IMR-90 (cell line): ENCODE results near the gene LY6G6D. TPM values are rescaled to one million over a fixed set of nuclear protein-coding genes. Genes with fewer than 3 reads are reported as not detected.

ENCODE experiments used
- ATAC-seq: fragments of 200-7000 bp; cut with Tn5 transposase; 2 replicates; pipeline ENCODE4 v1.9.1; 2020; ENCODE audit warnings: low read depth, mild to moderate bottlenecking, moderate library complexity
- BruUV-seq: library from RNA; stranded (reverse); fragments of 400-500 nt; replicated peaks from 2 replicates; lab custom pipeline; 2021; lab: Mats Ljungman, UMichigan
- CTCF ChIA-PET: fragments of 300-600 bp; formaldehyde crosslinking; extraction: SDS; loops from one replicate; lab custom pipeline; 2021; ENCODE audit warnings: antibody characterized with exemption; lab: Yijun Ruan, JAX
- POLR2A ChIA-PET: fragments of 300-600 bp; sonication (Branson Sonifier 250); formaldehyde crosslinking; loops from one replicate; lab custom pipeline; 2022; ENCODE audit warnings: antibody characterized with exemption; ENCODE audit not compliant: unreplicated experiment; lab: Charles Lee
- DNase-seq: peaks from one replicate; pipeline ENCODE4 v3.0.0; 2013
- H2AFZ ChIP-seq: replicated peaks from 2 replicates; pipeline ENCODE3; 2013; ENCODE audit warnings: low read length, mild to moderate bottlenecking; ENCODE audit not compliant: poor library complexity
- H2AK5ac ChIP-seq: 2 replicates; pipeline ENCODE4 v1.6.1; 2013; ENCODE audit warnings: low read depth, low read length, inconsistent platforms
- H2AK9ac ChIP-seq: replicated peaks from 2 replicates; pipeline ENCODE3; 2013; ENCODE audit warnings: mild to moderate bottlenecking, low read depth, low read length, moderate library complexity; ENCODE audit not compliant: poor library complexity
- H2BK120ac ChIP-seq: 2 replicates; pipeline ENCODE4 v1.6.1; 2013; ENCODE audit warnings: low read depth, low read length, inconsistent platforms
- H2BK15ac ChIP-seq: 3 replicates; pipeline ENCODE4 v1.6.1; 2013; ENCODE audit warnings: low read depth, low read length, inconsistent platforms
- H2BK20ac ChIP-seq: 2 replicates; pipeline ENCODE4 v1.6.1; 2013; ENCODE audit warnings: low read depth, mild to moderate bottlenecking, inconsistent platforms, low read length, moderate library complexity
- H2BK5ac ChIP-seq: 2 replicates; pipeline ENCODE4 v1.6.1; 2013; ENCODE audit warnings: mild to moderate bottlenecking, low read depth, low read length, inconsistent platforms; ENCODE audit not compliant: poor library complexity, severe bottlenecking
- H3K14ac ChIP-seq: replicated peaks from 2 replicates; pipeline ENCODE4 v1.6.1; 2013; ENCODE audit warnings: low read depth, low read length, inconsistent platforms
- H3K18ac ChIP-seq: 2 replicates; pipeline ENCODE4 v1.6.1; 2013; ENCODE audit warnings: low read depth, low read length, control low read depth
- H3K23ac ChIP-seq: 2 replicates; pipeline ENCODE4 v1.6.1; 2013; ENCODE audit warnings: low read depth, low read length, inconsistent platforms
- H3K27ac ChIP-seq: 2 replicates; pipeline ENCODE4 v1.5.1; 2013; ENCODE audit warnings: mild to moderate bottlenecking, control low read depth, low read length; ENCODE audit not compliant: insufficient read depth
- H3K27me3 ChIP-seq: 2 replicates; pipeline ENCODE4 v1.6.1; 2013; ENCODE audit warnings: low read length; ENCODE audit not compliant: control insufficient read depth, insufficient read depth
- H3K36me3 ChIP-seq: 2 replicates; pipeline ENCODE4 v1.6.1; 2013; ENCODE audit warnings: low read length, mixed read lengths; ENCODE audit not compliant: control insufficient read depth, insufficient read depth
- H3K4ac ChIP-seq: 2 replicates; pipeline ENCODE4 v1.6.1; 2013; ENCODE audit warnings: low read depth, low read length, inconsistent platforms
- H3K4me1 ChIP-seq: 2 replicates; pipeline ENCODE4 v1.6.1; 2013; ENCODE audit warnings: low read length, mixed read lengths; ENCODE audit not compliant: control insufficient read depth, insufficient read depth
- H3K4me2 ChIP-seq: 2 replicates; pipeline ENCODE4 v1.6.1; 2013; ENCODE audit warnings: low read depth, mild to moderate bottlenecking, control low read depth, low read length, moderate library complexity
- H3K4me3 ChIP-seq: 2 replicates; pipeline ENCODE4 v1.5.1; 2013; ENCODE audit warnings: low read depth, mild to moderate bottlenecking, control low read depth, low read length, moderate library complexity; ENCODE audit not compliant: insufficient read depth
- H3K56ac ChIP-seq: 2 replicates; pipeline ENCODE4 v1.6.1; 2013; ENCODE audit warnings: low read length, inconsistent platforms; ENCODE audit not compliant: insufficient read depth; ENCODE audit errors: extremely low read depth
- H3K79me1 ChIP-seq, 2 experiments: 2 replicates each; pipeline ENCODE4 v1.6.1; 2013; ENCODE audit warnings: low read length in 2 of 2, inconsistent platforms in 1 of 2, low read depth in 1 of 2
- H3K9ac ChIP-seq: 2 replicates; pipeline ENCODE4 v1.6.1; 2013; ENCODE audit warnings: low read depth, low read length, control low read depth
- H3K9me1 ChIP-seq: 2 replicates; pipeline ENCODE4 v1.6.1; 2013; ENCODE audit warnings: low read length, inconsistent platforms; ENCODE audit not compliant: insufficient read depth
- H3K9me3 ChIP-seq: 2 replicates; pipeline ENCODE4 v1.6.1; 2013; ENCODE audit warnings: low read length; ENCODE audit not compliant: control insufficient read depth, insufficient read depth
- H4K20me1 ChIP-seq: 2 replicates; pipeline ENCODE4 v1.6.1; 2013; ENCODE audit warnings: low read length, inconsistent platforms; ENCODE audit not compliant: insufficient read depth
- H4K5ac ChIP-seq: 2 replicates; pipeline ENCODE4 v1.6.1; 2013; ENCODE audit warnings: mild to moderate bottlenecking, low read depth, low read length, control low read depth
- H4K8ac ChIP-seq, 2 experiments: 2 replicates each; pipeline ENCODE4 v1.6.1; 2013; ENCODE audit warnings: low read depth in 2 of 2, low read length in 2 of 2, control low read depth in 1 of 2, inconsistent platforms in 1 of 2
- H4K91ac ChIP-seq: 2 replicates; pipeline ENCODE4 v1.6.1; 2013; ENCODE audit warnings: low read depth, low read length, inconsistent platforms; ENCODE audit not compliant: insufficient read depth
- FOS ChIP-seq: fragments of 150-350 bp; IDR thresholded peaks from 2 replicates; pipeline ENCODE4 v1.6.1; 2016; ENCODE audit warnings: low read depth, low read length
- MAZ ChIP-seq: IDR thresholded peaks from 2 replicates; pipeline ENCODE4 v1.6.1; 2012; ENCODE audit warnings: low read depth, mild to moderate bottlenecking, low read length, improper control_type of control experiment, moderate library complexity, borderline replicate concordance
- MXI1 ChIP-seq: IDR thresholded peaks from 2 replicates; pipeline ENCODE4 v1.6.1; 2012; ENCODE audit warnings: low read depth, mild to moderate bottlenecking, low read length, moderate library complexity, borderline replicate concordance
- NFE2L2 ChIP-seq: fragments of 150-350 bp; IDR thresholded peaks from 2 replicates; pipeline ENCODE4 v1.6.1; 2016; ENCODE audit warnings: low read depth, mild to moderate bottlenecking, low read length
- POLR2A ChIP-seq: IDR thresholded peaks from 2 replicates; pipeline ENCODE4 v1.6.1; 2012; ENCODE audit warnings: mild to moderate bottlenecking, low read depth, low read length
- RAD21 ChIP-seq: IDR thresholded peaks from 2 replicates; pipeline ENCODE4 v1.6.1; 2012; ENCODE audit warnings: low read length, improper control_type of control experiment
- RCOR1 ChIP-seq: IDR thresholded peaks from 2 replicates; pipeline ENCODE4 v1.6.1; 2012; ENCODE audit warnings: mild to moderate bottlenecking, low read length, improper control_type of control experiment; ENCODE audit not compliant: insufficient replicate concordance
- SMC3 ChIP-seq: fragments of 150-350 bp; IDR thresholded peaks from 2 replicates; pipeline ENCODE4 v1.6.1; 2016; ENCODE audit warnings: low read depth, mild to moderate bottlenecking, antibody characterized with exemption, low read length, moderate library complexity
- USF2 ChIP-seq: fragments of 150-350 bp; IDR thresholded peaks from 2 replicates; pipeline ENCODE4 v1.6.1; 2017; ENCODE audit warnings: mild to moderate bottlenecking, antibody characterized with exemption, low read length, low read depth
- WGBS, 2 experiments: methylation state at CpG; one replicate each; pipeline versions ENCODE4 v1.1.5 to v1.1.7; 2013; ENCODE audit warnings: missing lambda C conversion rate in 2 of 2; ENCODE audit not compliant: insufficient read length in 1 of 2; ENCODE audit errors: extremely low coverage in 2 of 2; 5-methylcytosine and 5-hydroxymethylcytosine counted together
- dilution Hi-C: fragments of 300-500 bp; cut with HindIII; formaldehyde crosslinking; loops from one replicate; pipeline ENCODE4 v1.14.3; 2018; ENCODE audit warnings: low sequenced_read_pairs; ENCODE audit not compliant: unreplicated experiment
- in situ Hi-C: fragments of 300-500 bp; cut with MboI; formaldehyde crosslinking; loops from 3 replicates; pipeline ENCODE4 v1.14.3; 2019; ENCODE audit warnings: low sequenced_read_pairs, inconsistent platforms, mixed read lengths
- intact Hi-C: fragments of 100-400 bp; cut with micrococcal nuclease; formaldehyde crosslinking; loops from 2 replicates; pipeline ENCODE4 v1.10.0; 2022
- polyA plus RNA-seq, 3 experiments: library from polyadenylated mRNA; depleted of rRNA; stranded (reverse); fragments of >200 nt; gene quantifications; 2 replicates each; pipeline ENCODE4 v1.2.3, GENCODE V29; 2012; ENCODE audit warnings: low replicate concordance in 1 of 3
- total RNA-seq: library from RNA; depleted of rRNA; stranded (reverse); fragments of >200 nt; gene quantifications from 2 replicates; pipeline ENCODE4 v1.2.3, GENCODE V29; 2012
- TF ChIP-seq, protein P1 (sequence below): conservative IDR thresholded peaks from 2 replicates; pipeline ENCODE4 v1.5.1; 2012; ENCODE audit warnings: mild to moderate bottlenecking, low read depth, low read length, improper control_type of control experiment

Gene LY6G6D
- total and polyA plus RNA-seq, 2 of the 4 experiments (the other 2 are of a cell fraction): not detected

DNA sequence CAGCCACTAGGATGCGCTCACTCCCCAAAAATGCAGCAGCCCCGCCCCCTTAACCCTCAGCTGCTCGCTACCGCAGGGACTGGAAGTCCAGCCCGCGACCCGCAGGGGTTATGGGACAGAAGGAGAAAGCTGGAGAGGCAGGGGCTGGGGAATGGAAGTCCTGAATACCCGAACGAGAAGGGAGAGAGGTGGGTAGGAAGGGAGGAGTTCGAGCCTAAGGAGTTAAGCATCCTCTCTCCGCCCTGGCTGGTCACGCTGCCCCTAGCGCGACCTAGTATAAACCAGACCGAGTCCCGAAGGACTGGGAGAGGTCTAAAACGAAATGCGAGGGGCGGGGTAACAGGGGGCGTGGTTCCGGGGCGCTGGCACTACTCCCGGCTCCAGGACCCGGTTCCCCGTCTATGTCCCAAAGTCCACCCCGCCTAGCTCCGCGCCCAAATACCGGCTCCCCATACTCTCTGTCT lies 14.4 kb downstream of the LY6G6D start:
- Histone ChIP-seq H2AK5ac (peak overlapping the region; percentile 90), H3K56ac (peak overlapping the region; percentile 67), H2AFZ (peak overlapping the region; percentile 96), H2BK5ac (peak overlapping the region; percentile 83), H2BK15ac (peak overlapping the region; percentile 45; the same call in 1 of the 3 replicates), H3K23ac (peak overlapping the region; percentile 91; the same call in 1 of the 2 replicates), H3K4ac (peak overlapping the region; percentile 92), H4K5ac (peak overlapping the region; percentile 50), H4K91ac (peak overlapping the region; percentile 72), H2BK20ac (0 out of 2 replicates have a peak overlapping the region, but pooled peaks have one; percentile 6), H2BK120ac (peak overlapping the region; percentile 78), H4K8ac (peak overlapping the region; percentile 17 to 82; a peak in 2 of 4 replicates), H2AK9ac (peak overlapping the region; percentile 99), H3K9me1 (peaks cover 5% of the 10 kb centered on the region), H3K79me1 (peaks cover 0 to 50% of the 10 kb centered on the region in 2 experiments; a peak in 3 of 4 replicates), H3K18ac (peak overlapping the region; percentile 66; the same call in 1 of the 2 replicates), H3K4me3 (peak overlapping the region; percentile 85), H4K20me1 (peaks cover 32% of the 10 kb centered on the region), H3K27me3 (no peaks in the 10 kb centered on the region), H3K9me3 (no peaks in the 10 kb centered on the region), H3K4me1 (peaks cover 7% of the 10 kb centered on the region), H3K9ac (peak overlapping the region; percentile 81), H3K4me2 (peak overlapping the region; percentile 92), H3K14ac (peak overlapping the region; percentile 89), H3K36me3 (peaks cover 50% of the 10 kb centered on the region), H3K27ac (peak overlapping the region; percentile 85)
- dilution Hi-C loops: no loop called here
- ChIA-PET POLR2A (interaction anchor here (0.6 to 1.0 kb wide), 3 partner anchors 28 to 189 kb away, joined by 3 read pairs; no protein-coding TSS in a partner anchor), CTCF (interaction anchor here (0.5 to 0.9 kb wide), 3 partner anchors 21 to 48 kb away, joined by 3 read pairs; partner anchors contain the start of gene LY6G5C)
- ATAC-seq (peak; percentile 81), DNase-seq (peak; percentile 79)
- in situ Hi-C loops: no loop called here
- no CpG with 5 or more reads among the region's 29 CpGs for WGBS, 2 experiments
- intact Hi-C loops: loop anchor here (2.0 kb wide), 2 partner anchors 49 to 101 kb away; partner anchors contain the start of gene LY6G5C
- BruUV-seq: no TSS peak
- TF ChIP-seq SMC3: peak; percentile 60
- peak; percentile 55; the same call in 1 of the 2 replicates for TF ChIP-seq MAZ
- TF ChIP-seq POLR2A: no peak
- 0 out of 2 replicates have a peak, but pooled peaks have one; percentile 37 for TF ChIP-seq MXI1
- TF ChIP-seq RAD21: peak; percentile 77
- TF ChIP-seq NFE2L2: no peak; the same call in 1 of the 2 replicates
- peak; percentile 39; the same call in 1 of the 2 replicates for TF ChIP-seq USF2
- TF ChIP-seq FOS: no peak
- no peak for TF ChIP-seq RCOR1
- TF ChIP-seq, protein P1, sequence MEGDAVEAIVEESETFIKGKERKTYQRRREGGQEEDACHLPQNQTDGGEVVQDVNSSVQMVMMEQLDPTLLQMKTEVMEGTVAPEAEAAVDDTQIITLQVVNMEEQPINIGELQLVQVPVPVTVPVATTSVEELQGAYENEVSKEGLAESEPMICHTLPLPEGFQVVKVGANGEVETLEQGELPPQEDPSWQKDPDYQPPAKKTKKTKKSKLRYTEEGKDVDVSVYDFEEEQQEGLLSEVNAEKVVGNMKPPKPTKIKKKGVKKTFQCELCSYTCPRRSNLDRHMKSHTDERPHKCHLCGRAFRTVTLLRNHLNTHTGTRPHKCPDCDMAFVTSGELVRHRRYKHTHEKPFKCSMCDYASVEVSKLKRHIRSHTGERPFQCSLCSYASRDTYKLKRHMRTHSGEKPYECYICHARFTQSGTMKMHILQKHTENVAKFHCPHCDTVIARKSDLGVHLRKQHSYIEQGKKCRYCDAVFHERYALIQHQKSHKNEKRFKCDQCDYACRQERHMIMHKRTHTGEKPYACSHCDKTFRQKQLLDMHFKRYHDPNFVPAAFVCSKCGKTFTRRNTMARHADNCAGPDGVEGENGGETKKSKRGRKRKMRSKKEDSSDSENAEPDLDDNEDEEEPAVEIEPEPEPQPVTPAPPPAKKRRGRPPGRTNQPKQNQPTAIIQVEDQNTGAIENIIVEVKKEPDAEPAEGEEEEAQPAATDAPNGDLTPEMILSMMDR: peak; percentile 67
